H1 (cell line): ENCODE data around the gene MGMT. TPM values are rescaled to one million over a fixed set of nuclear protein-coding genes. Genes with fewer than 3 reads are reported as not detected.

Experiments used
- CTCF ChIA-PET: fragments of 300-600 bp; sonication (Branson Sonifier 250); formaldehyde crosslinking; loops from one replicate; lab custom pipeline; 2021; ENCODE audit not compliant: partially characterized antibody; lab: Charles Lee
- POLR2A ChIA-PET: fragments of 300-600 bp; sonication (Branson Sonifier 250); formaldehyde crosslinking; loops from one replicate; lab custom pipeline; 2021; ENCODE audit warnings: inconsistent platforms; ENCODE audit not compliant: partially characterized antibody; lab: Charles Lee
- DNase-seq, 2 experiments: peaks; one replicate each; pipeline versions ENCODE4 v3.0.0 to v3.0.0-alpha.2; 2010 to 2022; ENCODE audit warnings: low spot score in 2 of 2, low read depth in 1 of 2, mixed read lengths in 1 of 2
- FAIRE-seq: peaks from 2 replicates; lab custom pipeline; 2011; peaks lifted over from hg19 to GRCh38; lab: Jason Lieb, UNC
- H2AFZ ChIP-seq: 2 replicates; pipeline ENCODE4 v1.8.1; 2012; ENCODE audit warnings: low read length, inconsistent platforms
- H2AK5ac ChIP-seq: 2 replicates; pipeline ENCODE4 v1.6.1; 2013; ENCODE audit warnings: low read depth, low read length
- H2BK120ac ChIP-seq: replicated peaks from 2 replicates; pipeline ENCODE3; 2013; ENCODE audit warnings: low read depth, low read length, inconsistent platforms
- H2BK12ac ChIP-seq: 2 replicates; pipeline ENCODE4 v1.6.1; 2013; ENCODE audit warnings: low read depth, low read length
- H2BK15ac ChIP-seq: 2 replicates; pipeline ENCODE4 v1.6.1; 2013; ENCODE audit warnings: low read length
- H2BK20ac ChIP-seq: 2 replicates; pipeline ENCODE4 v1.6.1; 2013; ENCODE audit warnings: low read length
- H2BK5ac ChIP-seq: 2 replicates; pipeline ENCODE4 v1.6.1; 2013; ENCODE audit warnings: low read depth, low read length
- H3K14ac ChIP-seq: 2 replicates; pipeline ENCODE4 v1.6.1; 2013; ENCODE audit warnings: inconsistent platforms; ENCODE audit not compliant: insufficient read length
- H3K18ac ChIP-seq: 2 replicates; pipeline ENCODE4 v1.6.1; 2013; ENCODE audit warnings: low read length; ENCODE audit errors: extremely low read depth
- H3K23ac ChIP-seq: 2 replicates; pipeline ENCODE4 v1.6.1; 2013; ENCODE audit warnings: inconsistent platforms; ENCODE audit not compliant: insufficient read length
- H3K23me2 ChIP-seq: 2 replicates; pipeline ENCODE4 v1.6.1; 2013; ENCODE audit warnings: low read depth, low read length
- H3K27ac ChIP-seq: 2 replicates; pipeline ENCODE4 v1.6.1; 2011; ENCODE audit warnings: low read depth, low read length, inconsistent platforms
- H3K27me3 ChIP-seq, 4 experiments: replicated peaks in 1 of 4; 1 replicate in 1 of 4; 2 replicates in 3 of 4; pipeline versions ENCODE4 v1.6.1 to v1.8.1; 2011 to 2013; ENCODE audit warnings: low read length in 3 of 4, mild to moderate bottlenecking in 3 of 4, inconsistent platforms in 2 of 4, mixed read lengths in 2 of 4, moderate library complexity in 1 of 4; ENCODE audit not compliant: control insufficient read depth in 3 of 4, insufficient read depth in 3 of 4; ENCODE audit errors: extremely low read depth in 1 of 4
- H3K36me3 ChIP-seq, 4 experiments: 2 replicates each; pipeline versions ENCODE4 v1.6.1 to v1.8.1; 2011 to 2013; ENCODE audit warnings: mild to moderate bottlenecking in 4 of 4, low read length in 3 of 4, moderate library complexity in 2 of 4, control low read depth in 1 of 4, inconsistent platforms in 1 of 4; ENCODE audit not compliant: insufficient read depth in 4 of 4, control insufficient read depth in 2 of 4
- H3K4ac ChIP-seq: replicated peaks from 2 replicates; pipeline ENCODE3; 2013; ENCODE audit warnings: low read length, low read depth, mixed read lengths, inconsistent platforms; ENCODE audit not compliant: insufficient read length
- H3K4me1 ChIP-seq, 4 experiments: replicated peaks in 1 of 4; 1 replicate in 1 of 4; 2 replicates in 3 of 4; pipeline versions ENCODE4 v1.6.1 to v1.8.1; 2011 to 2013; ENCODE audit warnings: low read length in 3 of 4, inconsistent platforms in 2 of 4, mixed read lengths in 1 of 4; ENCODE audit not compliant: insufficient read depth in 4 of 4, control insufficient read depth in 3 of 4
- H3K4me2 ChIP-seq, 2 experiments: 2 replicates each; pipeline versions ENCODE4 v1.6.1 to v1.8.1; 2011 to 2013; ENCODE audit warnings: low read depth in 2 of 2, low read length in 2 of 2, control low read depth in 1 of 2, inconsistent platforms in 1 of 2, mild to moderate bottlenecking in 1 of 2; ENCODE audit not compliant: insufficient read depth in 1 of 2
- H3K4me3 ChIP-seq, 4 experiments: fragments of 200-600, 300-600 bp in 1 of 4; sonication (generic), shearing (Covaris generic), sonication (Bioruptor Twin) in 1 of 4; 2 replicates each; pipeline versions ENCODE4 v1.5.1 to v1.8.1; 2011 to 2016; ENCODE audit warnings: low read length in 4 of 4, low read depth in 3 of 4, control low read depth in 2 of 4, inconsistent platforms in 2 of 4, mild to moderate bottlenecking in 2 of 4, mixed read lengths in 1 of 4, moderate library complexity in 1 of 4; ENCODE audit not compliant: insufficient read depth in 2 of 4; ENCODE audit errors: extremely low read depth in 1 of 4
- H3K56ac ChIP-seq: replicated peaks from 2 replicates; pipeline ENCODE3; 2013; ENCODE audit warnings: low read depth, mild to moderate bottlenecking, mixed read lengths, low read length, inconsistent platforms; ENCODE audit not compliant: insufficient read length
- H3K79me1 ChIP-seq: 2 replicates; pipeline ENCODE4 v1.6.1; 2013; ENCODE audit warnings: low read depth, low read length, control low read depth
- H3K79me2 ChIP-seq, 2 experiments: 2 replicates each; pipeline versions ENCODE4 v1.6.1 to v1.8.1; 2012 to 2013; ENCODE audit warnings: low read length in 2 of 2, mild to moderate bottlenecking in 2 of 2, inconsistent platforms in 1 of 2; ENCODE audit not compliant: insufficient read depth in 2 of 2, control insufficient read depth in 1 of 2
- H3K9ac ChIP-seq, 4 experiments: replicated peaks in 1 of 4; 1 replicate in 1 of 4; 2 replicates in 3 of 4; pipeline versions ENCODE4 v1.6.1 to v1.8.1; 2011 to 2013; ENCODE audit warnings: low read depth in 3 of 4, low read length in 3 of 4, control low read depth in 2 of 4, mild to moderate bottlenecking in 2 of 4, moderate library complexity in 2 of 4, inconsistent platforms in 1 of 4; ENCODE audit errors: extremely low read depth in 1 of 4
- H3K9me3 ChIP-seq, 2 experiments: 2 replicates each; pipeline versions ENCODE4 v1.6.1 to v1.8.1; 2012 to 2013; ENCODE audit warnings: mild to moderate bottlenecking in 2 of 2, moderate library complexity in 2 of 2, control low read depth in 1 of 2, inconsistent platforms in 1 of 2, low read depth in 1 of 2, low read length in 1 of 2, mixed read lengths in 1 of 2; ENCODE audit not compliant: insufficient read depth in 2 of 2
- H4K20me1 ChIP-seq, 2 experiments: replicated peaks in 1 of 2; 2 replicates each; pipeline versions ENCODE3 to v1.8.1; 2011 to 2013; ENCODE audit warnings: inconsistent platforms in 2 of 2, low read length in 2 of 2, mild to moderate bottlenecking in 1 of 2; ENCODE audit not compliant: insufficient read depth in 2 of 2, control insufficient read depth in 1 of 2
- H4K5ac ChIP-seq: 2 replicates; pipeline ENCODE4 v1.6.1; 2013; ENCODE audit warnings: low read length, low read depth, mixed read lengths, inconsistent platforms; ENCODE audit not compliant: insufficient read length
- H4K8ac ChIP-seq: 2 replicates; pipeline ENCODE4 v1.8.0; 2013; ENCODE audit warnings: mild to moderate bottlenecking, moderate library complexity, low read length, inconsistent platforms; ENCODE audit not compliant: insufficient read depth; ENCODE audit errors: extremely low read depth
- H4K91ac ChIP-seq: replicated peaks from 2 replicates; pipeline ENCODE3; 2013; ENCODE audit warnings: low read length, mixed read lengths, inconsistent platforms; ENCODE audit not compliant: insufficient read length
- GABPA ChIP-seq: IDR thresholded peaks from 2 replicates; pipeline ENCODE4 v1.6.1; 2011; ENCODE audit warnings: mild to moderate bottlenecking, low read length, moderate library complexity, borderline replicate concordance; ENCODE audit not compliant: insufficient read depth
- POLR2AphosphoS5 ChIP-seq: IDR thresholded peaks from 2 replicates; pipeline ENCODE4 v1.6.1; 2011; ENCODE audit warnings: low read depth, low read length
- RBBP5 ChIP-seq: IDR thresholded peaks from 2 replicates; pipeline ENCODE4 v1.7.1; 2012; ENCODE audit warnings: low read depth, mild to moderate bottlenecking, inconsistent platforms, low read length, moderate library complexity, borderline replicate concordance
- SIN3A ChIP-seq, 2 experiments: IDR thresholded peaks in 1 of 2; conservative IDR thresholded peaks in 1 of 2; 2 replicates each; pipeline ENCODE4 v1.6.1; 2011 to 2012; ENCODE audit warnings: low read length in 2 of 2, improper control_type of control experiment in 1 of 2, low read depth in 1 of 2, mild to moderate bottlenecking in 1 of 2
- SRF ChIP-seq: IDR thresholded peaks from 2 replicates; pipeline ENCODE4 v1.6.1; 2011; ENCODE audit warnings: mild to moderate bottlenecking, low read depth, low read length, moderate library complexity
- TCF12 ChIP-seq: IDR thresholded peaks from 2 replicates; pipeline ENCODE4 v1.6.1; 2011; ENCODE audit warnings: low read depth, mild to moderate bottlenecking, low read length
- TEAD4 ChIP-seq: IDR thresholded peaks from 2 replicates; pipeline ENCODE4 v1.6.1; 2012; ENCODE audit warnings: low read depth, low read length, inconsistent platforms, mixed read lengths
- ZNF274 ChIP-seq: IDR thresholded peaks from 2 replicates; pipeline ENCODE4 v1.7.0; 2012; ENCODE audit warnings: low read length, borderline replicate concordance; ENCODE audit errors: extremely low read depth
- WGBS, 2 experiments: shearing (Covaris generic) in 1 of 2; methylation state at CpG; one replicate each; pipeline versions ENCODE4 v1.1.6 to v1.1.7; 2013 to 2015; ENCODE audit warnings: low lambda C conversion rate in 2 of 2, mixed read lengths in 2 of 2, inconsistent platforms in 1 of 2, low coverage in 1 of 2, missing lambda C conversion rate in 1 of 2; ENCODE audit not compliant: insufficient replicate concordance in 2 of 2, insufficient coverage in 1 of 2, insufficient read length in 1 of 2; ENCODE audit errors: extremely low coverage in 1 of 2, missing lambda C conversion rate in 1 of 2; 5-methylcytosine and 5-hydroxymethylcytosine counted together
- polyA plus RNA-seq, 7 experiments: library from polyadenylated mRNA; depleted of rRNA in 3 of 7; stranded (reverse) in 5 of 7; unstranded in 2 of 7; fragments of >200 nt in 5 of 7; fragments of 200-250 nt in 2 of 7; gene quantifications; 1 replicate in 5 of 7; 2 replicates in 1 of 7; 4 replicates in 1 of 7; pipeline versions ENCODE4 v1.2.1 to v1.2.3, GENCODE V29; 2011 to 2013; ENCODE audit warnings: missing spikeins in 2 of 7, mixed read lengths in 2 of 7
- total RNA-seq: library from RNA; stranded (reverse); fragmentation: NEBNext Ultra II Directional; extraction: Animal tissue kit (Norgen Biotek cat#: 25700); gene quantifications from 2 replicates; pipeline ENCODE4 v1.2.1, GENCODE V29; 2021
- TF ChIP-seq, protein P1 (sequence below): IDR thresholded peaks from 2 replicates; pipeline ENCODE4 v1.6.1; 2012; ENCODE audit warnings: inconsistent platforms

The MGMT gene
- total and polyA plus RNA-seq, 2 of the 8 experiments (the other 6 are each of a cell fraction or from before 2014, with no cell fraction given): 9.9 to 10.7 TPM

- Histone ChIP-seq H2AFZ (no peak overlapping the region), H3K14ac (no peak overlapping the region), H4K91ac (no peak overlapping the region), H2BK120ac (no peak overlapping the region), H3K4ac (no peak overlapping the region), H2BK20ac (no peak overlapping the region), H3K56ac (no peak overlapping the region), H3K4me2 (no peak overlapping the region), H3K4me3 (no peak overlapping the region), H3K27ac (no peak overlapping the region), H4K5ac (no peak overlapping the region), H4K20me1 (peaks cover 0 to 1% of the 10 kb centered on the region in 2 experiments), H3K4me1 (no peaks in the 10 kb centered on the region), H3K27me3 (no peaks in the 10 kb centered on the region), H3K9me3 (no peaks in the 10 kb centered on the region), H3K9ac (no peak overlapping the region), H3K23ac (no peak overlapping the region), H4K8ac (no peak overlapping the region), H3K79me1 (no peaks in the 10 kb centered on the region), H2BK5ac (no peak overlapping the region), H3K79me2 (no peaks in the 10 kb centered on the region), H3K23me2 (no peaks in the 10 kb centered on the region; the same call in 1 of the 2 replicates), H2AK5ac (no peak overlapping the region), H3K18ac (no peak overlapping the region), H2BK12ac (no peak overlapping the region), H3K36me3 (no peaks in the 10 kb centered on the region), H2BK15ac (no peak overlapping the region)
- FAIRE-seq (no peak), DNase-seq (no peak)
- ChIA-PET CTCF (interaction anchor here (1.4 to 3.1 kb wide), 4 partner anchors 16 to 185 kb away, joined by 5 to 10 read pairs (median 6); no protein-coding TSS in a partner anchor), POLR2A (no interaction called here)
- WGBS, 2 experiments: 85% methylated on average over 7 of the region's 10 CpGs; no CpG with 5 or more reads in 1 of the 2 experiments
- TF ChIP-seq SRF (no peak), TEAD4 (no peak), TCF12 (no peak), SIN3A (conservative IDR thresholded peaks at IDR 0.05 in 1 of 2, IDR thresholded peaks at IDR 0.05 in 1 of 2; ENCODE audit: low read depth in 1 of 2, low read length in 2 of 2) (no peak), ZNF274 (no peak), POLR2AphosphoS5 (no peak), GABPA (no peak), RBBP5 (no peak)
- TF ChIP-seq, protein P1, sequence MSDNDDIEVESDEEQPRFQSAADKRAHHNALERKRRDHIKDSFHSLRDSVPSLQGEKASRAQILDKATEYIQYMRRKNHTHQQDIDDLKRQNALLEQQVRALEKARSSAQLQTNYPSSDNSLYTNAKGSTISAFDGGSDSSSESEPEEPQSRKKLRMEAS: no peak
These were observed 319.2 kb downstream of the MGMT start for GRCh38 chr10:129786216-129786615.
